ENCODE results near the gene CARD19.

DNA sequence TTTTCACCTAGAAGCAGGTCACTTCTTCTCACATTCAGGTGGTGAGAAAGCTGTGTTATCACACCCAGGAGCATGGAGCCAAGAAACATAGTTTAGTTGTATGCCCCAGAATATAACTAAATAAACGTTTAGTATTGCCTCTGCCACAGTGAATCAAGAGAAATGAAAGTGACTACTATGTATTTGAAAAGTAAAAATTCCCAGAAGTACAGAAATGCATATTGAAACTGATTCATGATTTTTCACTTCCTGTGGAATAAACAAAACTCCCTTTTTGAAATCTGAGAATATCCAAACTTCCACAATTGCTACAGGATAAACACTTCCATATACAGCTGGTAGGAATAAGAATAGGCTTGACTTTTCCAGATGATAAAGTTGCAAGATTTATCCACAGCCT is 53.3 kb downstream of the CARD19 start:
- no peak for TF ChIP-seq EZH2 (IDR thresholded peaks at IDR 0.05; ENCODE audit: low read depth)
- TF ChIP-seq CTCF (conservative IDR thresholded peaks at IDR 0.05): no peak
